GM21515 (cell line): ENCODE results near the gene IFFO2.

Experiments used
- ATAC-seq: cut with Tn5 transposase; IDR thresholded peaks from one replicate; pipeline ENCODE4 v1.9.1; 2021; ENCODE audit not compliant: unreplicated experiment

Gene IFFO2

DNA sequence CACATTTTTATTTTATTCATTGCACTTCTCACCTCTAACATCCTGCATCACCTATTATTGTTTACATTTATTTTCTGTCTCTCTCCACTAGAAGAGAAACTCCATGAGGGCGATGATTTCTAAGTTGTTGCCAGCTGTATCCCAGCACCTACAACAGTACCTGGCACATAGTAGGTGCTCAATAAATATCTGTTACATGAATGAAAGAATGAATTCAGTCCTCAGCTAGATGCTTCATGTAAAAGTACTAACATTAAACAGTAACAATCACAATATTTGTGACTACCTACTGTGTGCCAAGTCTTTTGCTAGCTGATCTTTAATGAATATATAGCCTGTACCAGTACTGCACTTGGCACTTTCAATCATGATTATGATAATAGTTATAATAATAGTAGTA, 100.0 kb downstream of the IFFO2 start:
- no peak for ATAC-seq

DNA sequence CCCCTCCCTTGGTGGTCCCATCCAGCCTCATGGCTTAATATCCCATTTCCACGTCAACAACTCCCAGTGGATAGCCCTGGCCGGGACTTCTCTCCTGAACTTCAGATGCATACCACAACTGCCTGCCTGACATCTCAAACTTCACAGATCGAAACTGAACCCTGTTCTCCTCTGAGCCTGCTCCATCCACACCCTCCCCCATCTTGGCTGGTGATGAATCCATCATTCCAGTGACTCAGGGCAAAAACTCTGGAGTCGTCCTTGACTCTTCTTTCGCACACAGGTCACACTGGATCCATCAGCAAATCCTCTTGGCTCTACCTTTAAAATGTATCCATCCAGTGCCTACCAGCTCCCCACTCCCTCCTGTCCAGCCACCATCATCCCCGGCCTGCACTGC, 100.9 kb downstream of the IFFO2 start:
- ATAC-seq: no peak

DNA sequence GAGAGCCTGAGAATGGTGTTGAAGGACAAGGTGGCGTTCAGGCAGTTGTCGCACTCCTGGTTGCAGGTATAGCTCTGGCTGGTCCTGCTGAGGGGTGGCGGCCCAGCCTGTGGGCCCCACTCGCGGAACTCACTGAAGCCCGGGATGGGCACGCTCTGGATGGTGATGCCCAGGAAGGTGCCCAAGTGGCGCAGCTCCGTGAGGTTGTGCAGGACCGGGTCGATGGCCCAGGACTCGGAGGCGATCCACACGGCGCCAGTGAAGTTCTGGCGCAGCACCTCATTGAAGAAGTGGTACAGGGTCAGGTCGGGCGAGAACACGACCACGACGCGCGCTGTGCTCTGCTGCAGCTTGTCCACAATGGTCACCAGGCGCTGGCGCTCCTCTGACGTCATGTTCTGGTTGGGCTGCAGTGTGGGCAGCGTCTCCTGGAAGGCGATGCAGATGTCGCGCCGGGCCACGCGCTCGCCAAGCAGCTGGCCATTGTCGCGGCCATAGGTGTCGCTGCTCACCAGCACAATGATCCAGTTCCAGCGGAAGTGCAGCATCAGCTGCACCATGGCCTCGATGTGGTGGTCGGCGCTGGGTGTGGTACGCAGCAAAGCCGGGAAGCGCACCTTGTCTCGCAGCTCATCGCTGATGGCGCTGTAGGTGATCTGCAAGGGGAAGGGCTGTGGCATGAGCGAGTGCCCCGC, 102.0 kb downstream of the IFFO2 start:
- no peak for ATAC-seq
